ENCODE results near the gene VN1R2. TPM values are rescaled to one million over a fixed set of nuclear protein-coding genes. Genes with fewer than 3 reads are reported as not detected.

The VN1R2 gene
- total RNA-seq, 4 donors from 2014 or later, result not detected

Other genes with a start within 250 kb of the VN1R2 start
- not detected for gene ERVV-1, start 244.4 kb upstream of the VN1R2 start, total RNA-seq
- not detected for gene ERVV-2, start 213.6 kb upstream of the VN1R2 start, total RNA-seq
- 10 to 100 TPM; 28.6 to 76.1 (median 49.6) TPM for gene ZNF160, start 154.9 kb upstream of the VN1R2 start, total RNA-seq
- gene ZNF415, start 125.4 kb upstream of the VN1R2 start, total RNA-seq, result 10 to 100 TPM in 2 of 4 donors, 1 to 10 TPM in 2; 4.2 to 12.6 (median 10.3) TPM
- gene ZNF347, start 99.2 kb upstream of the VN1R2 start, total RNA-seq, result 10 to 100 TPM in 2 of 4 donors, 1 to 10 TPM in 2; 9.1 to 31.2 (median 10.0) TPM
- gene ZNF665, start 64.9 kb upstream of the VN1R2 start, total RNA-seq, result 1 to 10 TPM; 1.4 to 3.2 (median 2.5) TPM
- gene ZNF677, start 3.4 kb upstream of the VN1R2 start, total RNA-seq, result 10 to 100 TPM; 10.8 to 27.0 (median 11.9) TPM
- gene VN1R4, start 9.4 kb downstream of the VN1R2 start, total RNA-seq, result not detected
- gene ZNF845, start 75.5 kb downstream of the VN1R2 start, total RNA-seq, result 1 to 10 TPM; 4.8 to 8.4 (median 5.6) TPM
- gene ZNF525, start 107.4 kb downstream of the VN1R2 start, total RNA-seq, result 10 to 100 TPM in 1 of 4 donors, 1 to 10 TPM in 3; 3.7 to 13.3 (median 7.6) TPM
- gene ZNF765, start 136.9 kb downstream of the VN1R2 start, total RNA-seq, result 10 to 100 TPM in 2 of 4 donors, 1 to 10 TPM in 2; 8.5 to 19.4 (median 9.6) TPM
- 10 to 100 TPM; 10.4 to 16.8 (median 14.2) TPM for gene ZNF761, start 173.7 kb downstream of the VN1R2 start, total RNA-seq
- 10 to 100 TPM in 1 of 4 donors, 1 to 10 TPM in 3; 2.5 to 11.0 (median 2.9) TPM for gene ZNF813, start 209.4 kb downstream of the VN1R2 start, total RNA-seq